ENCODE data around the gene GRIK2. TPM values are rescaled to one million over a fixed set of nuclear protein-coding genes. Genes with fewer than 3 reads are reported as not detected.

The GRIK2 gene
- polyA plus RNA-seq, 1 of the 3 experiments (the other 2 are of a cell fraction), result 0.30 TPM

DNA sequence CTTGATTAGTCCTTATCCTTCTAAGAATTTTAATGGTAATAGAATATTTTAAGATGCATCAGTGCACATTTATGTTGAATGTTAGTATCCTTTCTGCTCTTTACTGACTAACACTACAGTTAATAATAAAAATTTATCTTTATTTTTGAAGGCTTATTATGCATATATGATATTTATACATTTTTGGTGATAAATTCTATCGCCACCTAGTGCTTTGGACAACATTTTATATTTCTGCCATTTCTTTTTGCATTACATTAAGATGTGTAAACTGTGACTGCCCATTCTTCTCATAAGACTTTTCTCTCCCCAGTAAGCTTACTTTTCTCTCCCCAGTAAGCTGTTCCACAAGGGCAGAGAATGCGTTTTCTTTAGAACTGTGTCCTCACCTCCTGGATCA is 252.3 kb downstream of the GRIK2 start (continued):
- no peak for TF ChIP-seq NRF1 (IDR thresholded peaks at IDR 0.05; ENCODE audit: low read depth, low read length)

DNA sequence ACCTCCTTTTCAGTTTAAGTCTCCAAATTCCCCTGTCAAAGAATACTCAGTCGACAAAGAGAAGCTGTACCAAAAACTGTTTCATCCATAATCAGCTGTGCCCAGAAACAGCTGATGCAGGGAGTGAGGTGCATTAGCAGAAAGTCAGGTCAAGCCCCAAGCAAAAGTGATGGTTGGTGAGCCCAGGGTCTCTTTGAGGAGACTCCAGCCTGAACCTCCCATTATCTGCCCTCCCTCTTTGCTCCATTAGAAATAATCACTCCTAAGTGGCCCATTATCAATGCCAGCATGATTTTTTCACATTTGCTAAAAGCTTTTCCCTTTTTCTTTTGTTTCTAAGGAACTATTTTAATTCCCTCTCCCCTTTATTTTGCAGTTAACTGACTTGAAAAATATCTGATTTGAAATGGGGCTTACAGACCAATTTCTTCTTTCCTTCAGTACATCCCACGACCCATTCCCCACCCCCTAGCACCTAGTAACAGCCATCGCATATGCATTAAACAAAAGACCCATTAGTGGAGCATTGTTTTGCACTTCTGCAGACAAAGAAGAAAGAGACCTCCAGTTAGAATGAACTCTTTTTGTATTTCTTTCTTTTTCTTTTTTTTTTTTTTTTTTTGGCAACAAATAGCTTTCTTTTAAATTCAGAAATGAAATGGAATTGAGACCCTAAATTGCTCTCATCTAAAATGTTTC is 257.0 kb downstream of the GRIK2 start:
- H3K9me2 ChIP-seq, result no peaks in the 10 kb centered on the region
- POLR2A ChIA-PET, result no interaction called here
- H4K20me1 ChIP-seq (ENCODE audit: insufficient read depth), result no peaks in the 10 kb centered on the region
- H3K27me3 ChIP-seq (ENCODE audit: insufficient read depth), result no peaks in the 10 kb centered on the region
- no peaks in the 10 kb centered on the region for H3K4me1 ChIP-seq (ENCODE audit: control insufficient read depth in 1 of 2, insufficient read depth in 2 of 2, low read depth in 1 of 2, low read length in 1 of 2)
- H3K27ac ChIP-seq (ENCODE audit: low read depth in 2 of 2, low read length in 1 of 2), result no peak overlapping the region
- H3K4me3 ChIP-seq (ENCODE audit: low read depth in 2 of 2, low read length in 1 of 2), result no peak overlapping the region
- TF ChIP-seq GATA2 (CRISPR knock-in tag; IDR thresholded peaks at IDR 0.05), result no peak
- no peaks in the 10 kb centered on the region for H3K79me2 ChIP-seq (ENCODE audit: insufficient read depth)
- H3K4me2 ChIP-seq, result no peak overlapping the region
- no peaks in the 10 kb centered on the region for H3K9me3 ChIP-seq
- 67% methylated on average over 3 of the region's 3 CpGs for WGBS (ENCODE audit: low lambda C conversion rate)
- no peak for DNase-seq
- no peaks in the 10 kb centered on the region for H3K36me3 ChIP-seq (replicated peaks in 1 of 2; ENCODE audit: control insufficient read depth in 1 of 2, insufficient read depth in 2 of 2, low read length in 1 of 2)
- no peaks in the 10 kb centered on the region for H3F3A ChIP-seq (replicated peaks; ENCODE audit: insufficient read depth)
- H2AFZ ChIP-seq (ENCODE audit: low read depth), result no peak overlapping the region
- no peak overlapping the region for H3K9ac ChIP-seq
- CTCF ChIA-PET, result no interaction called here

GRCh38 chr6:101652079-101652478 is 258.6 kb downstream of the GRIK2 start:
- Histone ChIP-seq H3K9me2 (no peaks in the 10 kb centered on the region), H3K27ac (ENCODE audit: low read depth in 2 of 2, low read length in 1 of 2) (no peak overlapping the region), H3K4me2 (no peak overlapping the region), H3K9ac (no peak overlapping the region), H3K79me2 (ENCODE audit: insufficient read depth) (no peaks in the 10 kb centered on the region), H2AFZ (ENCODE audit: low read depth) (no peak overlapping the region), H3F3A (replicated peaks; ENCODE audit: insufficient read depth) (no peaks in the 10 kb centered on the region), H3K36me3 (replicated peaks in 1 of 2; ENCODE audit: control insufficient read depth in 1 of 2, insufficient read depth in 2 of 2, low read length in 1 of 2) (no peaks in the 10 kb centered on the region), H4K20me1 (ENCODE audit: insufficient read depth) (no peaks in the 10 kb centered on the region), H3K4me1 (ENCODE audit: control insufficient read depth in 1 of 2, insufficient read depth in 2 of 2, low read depth in 1 of 2, low read length in 1 of 2) (no peaks in the 10 kb centered on the region), H3K9me3 (no peaks in the 10 kb centered on the region), H3K4me3 (ENCODE audit: low read depth in 2 of 2, low read length in 1 of 2) (no peak overlapping the region), H3K27me3 (ENCODE audit: insufficient read depth) (no peaks in the 10 kb centered on the region)
- ChIA-PET CTCF (no interaction called here), POLR2A (no interaction called here)
- no peak for DNase-seq
- TF ChIP-seq ZBTB33 (IDR thresholded peaks at IDR 0.05; ENCODE audit: borderline replicate concordance, low read depth) (no peak), FOXJ3 (CRISPR knock-in tag; IDR thresholded peaks at IDR 0.05) (no peak), MEF2A (IDR thresholded peaks at IDR 0.05; ENCODE audit: borderline replicate concordance, low read depth) (no peak), TEAD4 (IDR thresholded peaks at IDR 0.05; ENCODE audit: borderline replicate concordance, insufficient read depth) (no peak), EZH2phosphoT487 (IDR thresholded peaks at IDR 0.05; ENCODE audit: borderline replicate concordance, low read depth) (no peak), GABPA (IDR thresholded peaks at IDR 0.05; ENCODE audit: low read depth) (no peak)
- TF ChIP-seq, protein P1, sequence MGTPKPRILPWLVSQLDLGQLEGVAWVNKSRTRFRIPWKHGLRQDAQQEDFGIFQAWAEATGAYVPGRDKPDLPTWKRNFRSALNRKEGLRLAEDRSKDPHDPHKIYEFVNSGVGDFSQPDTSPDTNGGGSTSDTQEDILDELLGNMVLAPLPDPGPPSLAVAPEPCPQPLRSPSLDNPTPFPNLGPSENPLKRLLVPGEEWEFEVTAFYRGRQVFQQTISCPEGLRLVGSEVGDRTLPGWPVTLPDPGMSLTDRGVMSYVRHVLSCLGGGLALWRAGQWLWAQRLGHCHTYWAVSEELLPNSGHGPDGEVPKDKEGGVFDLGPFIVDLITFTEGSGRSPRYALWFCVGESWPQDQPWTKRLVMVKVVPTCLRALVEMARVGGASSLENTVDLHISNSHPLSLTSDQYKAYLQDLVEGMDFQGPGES (IDR thresholded peaks at IDR 0.05; ENCODE audit: low read depth, low read length), result no peak
- 54% methylated on average over 2 of the region's 2 CpGs for WGBS (ENCODE audit: low lambda C conversion rate)
